Uterus (tissue), 4 donors: ENCODE data around the gene CLDN24. TPM values are rescaled to one million over a fixed set of nuclear protein-coding genes. Genes with fewer than 3 reads are reported as not detected.

ENCODE experiments used
- DNase-seq, 2 donors: peaks; one replicate each; pipeline ENCODE4 v3.0.0-alpha.2; 2019 to 2020
- H3K27ac ChIP-seq, 2 donors: fragments of 200-600 bp; sonication (generic); 1 replicate in 1 of 2; 2 replicates in 1 of 2; pipeline ENCODE4 v1.5.1; 2016 to 2018
- H3K27me3 ChIP-seq, 2 donors: fragments of 200-600 bp; sonication (generic); one replicate each; pipeline ENCODE4 v1.5.1; 2018 to 2019; ENCODE audit warnings: control low read depth in 1 of 2
- H3K36me3 ChIP-seq, 2 donors: fragments of 200-600 bp; sonication (generic); one replicate each; pipeline ENCODE4 v1.5.1; 2019; ENCODE audit warnings: control low read depth in 1 of 2
- H3K4me1 ChIP-seq, 2 donors: fragments of 200-600 bp; sonication (generic); one replicate each; pipeline ENCODE4 v1.5.1; 2018 to 2019; ENCODE audit warnings: control low read depth in 1 of 2
- H3K4me3 ChIP-seq, 2 donors: fragments of 200-600 bp; sonication (generic); 1 replicate in 1 of 2; 2 replicates in 1 of 2; pipeline ENCODE4 v1.5.1; 2018 to 2019; ENCODE audit warnings: mild to moderate bottlenecking in 1 of 2
- H3K9me3 ChIP-seq, 2 donors: fragments of 200-600 bp; sonication (generic); one replicate each; pipeline ENCODE4 v1.5.1; 2019; ENCODE audit warnings: control low read depth in 1 of 2
- POLR2A ChIP-seq, 2 donors: fragments of 450-650 bp; IDR thresholded peaks; one replicate each; pipeline ENCODE4 v1.6.1; 2016; ENCODE audit warnings: antibody characterized with exemption in 2 of 2, mild to moderate bottlenecking in 1 of 2, moderate library complexity in 1 of 2
- intact Hi-C: fragments of 100-400 bp; cut with DNase I; formaldehyde crosslinking; loops from one replicate; pipeline ENCODE4 v1.15.1; 2023; ENCODE audit warnings: low total_unique reads
- total RNA-seq, 4 donors: library from RNA; depleted of rRNA in 3 of 4; stranded (reverse); fragments of >200 nt in 3 of 4; gene quantifications; one replicate each; pipeline versions ENCODE4 v1.1.0 to v1.2.4, GENCODE V29; 2014 to 2023
- TF ChIP-seq, protein P1 (sequence below), 4 experiments: fragments of 200-600 bp in 2 of 4; fragments of 450-650 bp in 2 of 4; sonication (generic) in 2 of 4; IDR thresholded peaks; one replicate each; pipeline ENCODE4 v1.5.1; 2016 to 2019; ENCODE audit warnings: antibody characterized with exemption in 4 of 4, mild to moderate bottlenecking in 2 of 4, moderate library complexity in 1 of 4
- donor health status: DM: yes; HTN: yes; CAD: no.

The CLDN24 gene
- total RNA-seq, 4 donors from 2014 or later, result not detected

DNA sequence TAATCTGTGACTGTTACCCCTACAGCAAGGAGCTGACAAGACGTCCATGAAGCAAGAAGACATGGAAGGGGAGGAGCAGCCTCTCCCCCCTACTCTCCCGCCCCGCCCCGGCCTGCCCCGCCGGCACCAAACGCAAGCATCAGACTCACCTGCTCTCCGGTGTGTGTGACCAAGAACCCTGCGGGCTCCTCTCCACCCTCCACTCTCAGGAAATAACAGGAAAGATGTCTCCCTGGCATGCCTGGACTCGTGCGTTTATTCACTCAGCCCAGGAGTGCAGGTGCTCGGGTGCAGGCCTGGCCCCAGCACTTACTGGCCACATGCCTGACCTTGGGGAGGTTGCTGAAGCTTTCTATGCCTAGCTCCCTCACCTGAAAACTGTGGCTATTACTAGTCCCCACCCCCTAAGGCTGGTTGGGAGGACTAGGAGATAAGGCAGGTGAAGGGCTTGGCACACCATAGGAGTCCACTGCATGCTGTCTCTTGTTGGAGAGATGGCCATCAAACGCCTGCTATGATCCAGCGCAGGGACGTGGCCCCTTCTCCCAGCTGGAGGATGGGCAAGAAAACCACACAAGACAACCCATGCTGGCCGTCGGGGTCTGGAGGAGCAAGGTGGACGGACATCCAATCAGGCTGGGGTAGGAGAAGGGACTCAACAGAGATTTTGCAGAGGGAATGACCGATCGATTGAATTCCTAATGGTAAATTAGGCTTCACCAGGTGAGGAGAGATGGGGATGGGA is 34.9 kb upstream of the CLDN24 start:
- Histone ChIP-seq H3K9me3 (no peaks in the 10 kb centered on the region), H3K36me3 (no peaks in the 10 kb centered on the region), H3K4me3 (no peak overlapping the region), H3K27ac (no peak overlapping the region), H3K27me3 (no peaks in the 10 kb centered on the region), H3K4me1 (no peaks in the 10 kb centered on the region)
- TF ChIP-seq, protein P1, sequence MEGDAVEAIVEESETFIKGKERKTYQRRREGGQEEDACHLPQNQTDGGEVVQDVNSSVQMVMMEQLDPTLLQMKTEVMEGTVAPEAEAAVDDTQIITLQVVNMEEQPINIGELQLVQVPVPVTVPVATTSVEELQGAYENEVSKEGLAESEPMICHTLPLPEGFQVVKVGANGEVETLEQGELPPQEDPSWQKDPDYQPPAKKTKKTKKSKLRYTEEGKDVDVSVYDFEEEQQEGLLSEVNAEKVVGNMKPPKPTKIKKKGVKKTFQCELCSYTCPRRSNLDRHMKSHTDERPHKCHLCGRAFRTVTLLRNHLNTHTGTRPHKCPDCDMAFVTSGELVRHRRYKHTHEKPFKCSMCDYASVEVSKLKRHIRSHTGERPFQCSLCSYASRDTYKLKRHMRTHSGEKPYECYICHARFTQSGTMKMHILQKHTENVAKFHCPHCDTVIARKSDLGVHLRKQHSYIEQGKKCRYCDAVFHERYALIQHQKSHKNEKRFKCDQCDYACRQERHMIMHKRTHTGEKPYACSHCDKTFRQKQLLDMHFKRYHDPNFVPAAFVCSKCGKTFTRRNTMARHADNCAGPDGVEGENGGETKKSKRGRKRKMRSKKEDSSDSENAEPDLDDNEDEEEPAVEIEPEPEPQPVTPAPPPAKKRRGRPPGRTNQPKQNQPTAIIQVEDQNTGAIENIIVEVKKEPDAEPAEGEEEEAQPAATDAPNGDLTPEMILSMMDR (IDR thresholded peaks at IDR 0.05), result no peak
- TF ChIP-seq POLR2A (IDR thresholded peaks at IDR 0.05), result no peak
- intact Hi-C loops, result no loop called here
- DNase-seq, result no peak

DNA sequence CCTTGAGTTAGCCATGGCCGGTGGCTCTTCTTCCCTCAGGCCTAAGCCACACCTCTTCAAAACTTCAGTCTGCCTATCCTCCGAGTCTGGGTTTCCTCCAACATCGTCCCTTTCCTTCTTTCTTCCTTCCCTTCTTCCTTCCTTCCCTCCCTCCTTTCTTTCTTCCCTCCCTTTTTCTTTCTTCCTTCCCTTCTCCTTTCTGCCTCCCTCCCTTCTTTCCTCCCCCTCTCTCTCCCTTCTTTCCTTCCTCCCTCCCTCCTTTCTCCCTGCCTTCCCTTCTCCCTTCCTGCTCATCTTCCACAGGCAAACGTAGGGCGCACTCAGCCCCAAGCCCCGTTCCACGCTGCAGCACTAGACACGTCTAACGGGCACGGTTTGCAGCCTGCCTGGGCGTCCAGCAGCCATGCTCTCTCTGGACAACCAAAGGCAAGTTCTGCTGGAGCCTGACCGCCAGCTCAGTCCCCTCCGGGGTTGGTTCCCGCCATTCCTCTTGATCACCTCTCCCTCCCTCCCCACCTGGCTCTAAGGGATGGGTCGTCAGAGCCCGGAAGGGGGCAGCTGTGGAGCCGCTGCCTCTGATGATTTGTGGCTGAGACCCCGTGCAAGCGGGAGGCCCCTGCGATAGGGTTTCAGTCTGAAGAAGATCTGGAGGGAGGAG is 34.1 kb upstream of the CLDN24 start:
- TF ChIP-seq, protein P1 (IDR thresholded peaks at IDR 0.05), result no peak
- TF ChIP-seq POLR2A (IDR thresholded peaks at IDR 0.05), result no peak
- Histone ChIP-seq H3K4me1 (no peaks in the 10 kb centered on the region), H3K27ac (no peak overlapping the region), H3K9me3 (no peaks in the 10 kb centered on the region), H3K27me3 (no peaks in the 10 kb centered on the region), H3K36me3 (no peaks in the 10 kb centered on the region), H3K4me3 (no peak overlapping the region)
- no peak for DNase-seq
- intact Hi-C loops, result no loop called here

DNA sequence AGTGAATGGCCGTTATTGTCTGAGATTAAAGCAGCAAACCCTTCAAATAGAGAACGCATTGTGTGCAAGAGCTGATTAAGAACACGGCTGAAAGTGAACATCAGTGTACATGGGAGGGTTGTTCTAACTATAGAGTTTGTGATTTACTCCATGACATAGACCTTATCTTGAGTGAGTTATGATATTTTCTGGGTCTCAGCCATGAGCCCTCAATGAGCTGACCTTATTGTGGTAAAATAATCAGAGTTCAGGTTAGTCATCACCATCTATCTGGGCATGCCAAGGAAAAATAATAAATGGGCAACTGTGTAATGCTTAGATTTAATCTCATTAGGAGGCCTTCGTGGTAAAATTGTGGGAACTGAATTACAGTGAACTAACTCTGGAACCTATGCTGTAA is 33.2 kb upstream of the CLDN24 start:
- Histone ChIP-seq H3K27me3 (no peaks in the 10 kb centered on the region), H3K4me1 (no peaks in the 10 kb centered on the region), H3K36me3 (no peaks in the 10 kb centered on the region), H3K27ac (no peak overlapping the region), H3K9me3 (no peaks in the 10 kb centered on the region), H3K4me3 (no peak overlapping the region)
- no peak for DNase-seq
- intact Hi-C loops, result no loop called here
- no peak for TF ChIP-seq POLR2A (IDR thresholded peaks at IDR 0.05)
- TF ChIP-seq, protein P1 (IDR thresholded peaks at IDR 0.05), result no peak

DNA sequence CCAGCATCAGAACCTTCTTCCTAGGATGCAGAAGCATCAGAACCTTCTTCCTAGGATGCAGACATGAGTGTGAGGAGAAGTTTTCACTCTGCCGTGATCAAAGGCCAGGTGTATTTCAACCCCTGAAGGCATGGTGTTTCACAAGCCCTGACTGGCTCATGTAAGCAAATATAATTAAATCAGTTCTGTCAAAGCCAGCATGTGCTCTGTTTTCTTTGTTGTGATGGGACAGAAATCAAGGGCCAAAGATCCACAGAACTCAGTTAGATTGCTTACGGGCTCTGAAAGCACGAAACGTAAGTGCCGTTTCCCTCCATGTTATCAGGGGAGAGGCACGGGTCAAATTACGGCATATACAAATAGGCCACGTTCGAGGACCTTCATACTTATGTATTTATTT is 32.0 kb upstream of the CLDN24 start:
- DNase-seq, result no peak
- Histone ChIP-seq H3K36me3 (no peaks in the 10 kb centered on the region), H3K4me1 (no peaks in the 10 kb centered on the region), H3K9me3 (no peaks in the 10 kb centered on the region), H3K27me3 (no peaks in the 10 kb centered on the region), H3K27ac (no peak overlapping the region), H3K4me3 (no peak overlapping the region)
- intact Hi-C loops, result no loop called here
- no peak for TF ChIP-seq POLR2A (IDR thresholded peaks at IDR 0.05)
- TF ChIP-seq, protein P1 (IDR thresholded peaks at IDR 0.05), result no peak

DNA sequence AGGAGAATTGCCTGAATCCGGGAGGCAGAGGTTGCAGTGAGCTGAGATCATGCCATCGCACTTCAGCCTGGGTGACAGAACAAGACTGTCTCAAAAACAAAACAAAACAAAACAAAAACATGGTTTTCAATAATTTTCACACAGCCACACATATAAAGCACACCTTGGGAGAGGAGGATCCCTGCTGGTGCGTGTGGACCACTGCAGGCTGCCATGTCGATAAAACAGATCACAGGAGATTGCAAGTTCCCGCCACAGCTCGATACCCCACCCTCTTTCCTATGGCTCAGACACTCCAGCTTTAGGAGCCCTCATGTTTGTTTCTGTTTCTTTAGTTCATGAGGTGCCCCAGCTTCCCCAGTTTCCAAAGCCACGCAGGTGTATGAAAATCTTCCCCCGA is 31.3 kb upstream of the CLDN24 start:
- H3K4me1 ChIP-seq, result no peaks in the 10 kb centered on the region
- no peak overlapping the region for H3K4me3 ChIP-seq
- no peak overlapping the region for H3K27ac ChIP-seq
- H3K9me3 ChIP-seq, result no peaks in the 10 kb centered on the region
- H3K36me3 ChIP-seq, result no peaks in the 10 kb centered on the region
- intact Hi-C loops, result no loop called here
- TF ChIP-seq, protein P1 (IDR thresholded peaks at IDR 0.05), result no peak
- no peak for TF ChIP-seq POLR2A (IDR thresholded peaks at IDR 0.05)
- no peak for DNase-seq
- no peaks in the 10 kb centered on the region for H3K27me3 ChIP-seq
